ENCODE results near the gene SMC5. TPM values are rescaled to one million over a fixed set of nuclear protein-coding genes. Genes with fewer than 3 reads are reported as not detected.

The SMC5 gene
- polyA plus RNA-seq, 1 of the 3 experiments (the other 2 are of a cell fraction) = 5.3 TPM

DNA sequence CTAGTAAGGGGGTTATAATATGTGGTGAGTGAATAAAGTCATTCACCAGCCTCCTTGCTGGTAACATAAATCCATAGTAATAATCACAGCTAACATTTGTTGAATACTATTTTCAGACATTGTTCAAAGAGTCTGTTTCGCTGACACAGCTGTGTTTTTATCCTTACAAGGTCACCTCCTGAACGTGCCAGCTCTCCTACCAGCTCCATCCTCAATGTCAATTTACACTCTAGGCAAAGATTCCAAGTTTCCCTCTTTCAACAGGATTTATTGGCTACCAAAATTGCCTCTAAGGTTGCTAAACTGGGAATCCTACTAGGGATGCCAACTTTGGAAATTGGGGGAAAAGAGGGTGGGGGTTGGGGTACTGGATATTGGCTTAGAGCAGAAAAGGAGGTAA, 30.7 kb upstream of the SMC5 start (continued):
- no peak for TF ChIP-seq FOSL2 (IDR thresholded peaks at IDR 0.05; ENCODE audit: borderline replicate concordance, low read depth)
- no peak for TF ChIP-seq NRF1 (IDR thresholded peaks at IDR 0.05; ENCODE audit: low read depth, low read length)
- no peak for TF ChIP-seq TEAD4 (IDR thresholded peaks at IDR 0.05; ENCODE audit: borderline replicate concordance, insufficient read depth)

DNA sequence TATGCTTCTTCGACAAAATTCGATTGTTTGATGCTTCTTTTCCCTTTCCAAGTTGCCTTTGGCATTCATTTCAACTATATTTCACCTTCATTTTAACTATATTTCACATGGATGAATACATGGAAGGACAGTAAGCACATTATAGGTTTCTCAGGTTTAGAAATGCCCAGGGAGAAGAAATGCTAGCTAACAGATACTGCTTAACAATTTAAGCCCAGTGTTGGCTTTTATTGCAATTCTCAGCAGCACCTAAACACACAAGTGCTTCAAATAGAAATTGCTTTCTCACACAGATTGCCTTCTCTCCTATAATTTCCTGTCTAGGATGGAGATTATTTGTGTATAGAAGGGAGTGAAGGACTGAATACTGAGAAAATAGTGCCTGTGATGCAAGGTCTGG, 30.2 kb upstream of the SMC5 start:
- no peak overlapping the region for H2AFZ ChIP-seq (ENCODE audit: low read depth)
- TF ChIP-seq, protein P1, sequence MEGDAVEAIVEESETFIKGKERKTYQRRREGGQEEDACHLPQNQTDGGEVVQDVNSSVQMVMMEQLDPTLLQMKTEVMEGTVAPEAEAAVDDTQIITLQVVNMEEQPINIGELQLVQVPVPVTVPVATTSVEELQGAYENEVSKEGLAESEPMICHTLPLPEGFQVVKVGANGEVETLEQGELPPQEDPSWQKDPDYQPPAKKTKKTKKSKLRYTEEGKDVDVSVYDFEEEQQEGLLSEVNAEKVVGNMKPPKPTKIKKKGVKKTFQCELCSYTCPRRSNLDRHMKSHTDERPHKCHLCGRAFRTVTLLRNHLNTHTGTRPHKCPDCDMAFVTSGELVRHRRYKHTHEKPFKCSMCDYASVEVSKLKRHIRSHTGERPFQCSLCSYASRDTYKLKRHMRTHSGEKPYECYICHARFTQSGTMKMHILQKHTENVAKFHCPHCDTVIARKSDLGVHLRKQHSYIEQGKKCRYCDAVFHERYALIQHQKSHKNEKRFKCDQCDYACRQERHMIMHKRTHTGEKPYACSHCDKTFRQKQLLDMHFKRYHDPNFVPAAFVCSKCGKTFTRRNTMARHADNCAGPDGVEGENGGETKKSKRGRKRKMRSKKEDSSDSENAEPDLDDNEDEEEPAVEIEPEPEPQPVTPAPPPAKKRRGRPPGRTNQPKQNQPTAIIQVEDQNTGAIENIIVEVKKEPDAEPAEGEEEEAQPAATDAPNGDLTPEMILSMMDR (IDR thresholded peaks at IDR 0.05) = no peak
- TF ChIP-seq NRF1 (IDR thresholded peaks at IDR 0.05; ENCODE audit: low read depth, low read length) (no peak), FOXJ3 (CRISPR knock-in tag; IDR thresholded peaks at IDR 0.05) (no peak)

DNA sequence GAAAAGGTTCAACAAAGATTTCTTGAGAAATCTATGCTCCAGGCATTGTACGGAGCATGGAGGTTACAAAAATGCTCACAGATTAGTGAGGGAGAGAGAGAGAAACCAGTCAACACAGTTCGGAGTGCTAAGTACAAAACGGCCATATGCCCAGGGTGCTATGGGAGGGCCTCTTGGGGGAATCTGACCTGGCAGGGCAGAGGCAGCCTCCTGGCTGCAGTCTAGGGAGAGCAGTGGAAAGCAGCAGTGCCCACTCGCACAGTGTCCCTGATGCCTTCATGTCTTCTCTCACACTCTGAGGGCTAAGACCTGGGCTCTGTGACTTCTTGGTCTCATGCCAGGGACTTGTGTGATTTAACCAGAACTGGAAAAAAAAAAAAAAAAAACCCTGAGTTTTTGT, 29.8 kb upstream of the SMC5 start:
- ChIA-PET POLR2A (no interaction called here), CTCF (interaction anchor here (1.0 to 3.5 kb wide), 12 partner anchors 27 to 561 kb away, joined by 3 to 28 read pairs (median 6); no protein-coding TSS in a partner anchor)
- Histone ChIP-seq H3K4me1 (ENCODE audit: control insufficient read depth in 1 of 2, insufficient read depth in 2 of 2, low read depth in 1 of 2, low read length in 1 of 2) (no peaks in the 10 kb centered on the region), H3K4me3 (ENCODE audit: low read depth in 2 of 2, low read length in 1 of 2) (no peak overlapping the region), H3K79me2 (ENCODE audit: insufficient read depth) (no peaks in the 10 kb centered on the region), H3K9me2 (no peaks in the 10 kb centered on the region), H3K27me3 (ENCODE audit: insufficient read depth) (no peaks in the 10 kb centered on the region), H3K36me3 (replicated peaks in 1 of 2; ENCODE audit: control insufficient read depth in 1 of 2, insufficient read depth in 2 of 2, low read length in 1 of 2) (peaks cover 0 to 4% of the 10 kb centered on the region in 2 experiments), H2AFZ (ENCODE audit: low read depth) (no peak overlapping the region; the same call in 1 of the 2 replicates), H3K9me3 (no peaks in the 10 kb centered on the region), H3K9ac (peak overlapping the region; percentile 4; the same call in 1 of the 2 replicates), H3K27ac (ENCODE audit: low read depth in 2 of 2, low read length in 1 of 2) (no peak overlapping the region; a peak in 1 of 4 replicates), H3F3A (replicated peaks; ENCODE audit: insufficient read depth) (no peaks in the 10 kb centered on the region), H3K4me2 (no peak overlapping the region), H4K20me1 (ENCODE audit: insufficient read depth) (no peaks in the 10 kb centered on the region)
- 87% methylated on average over 4 of the region's 4 CpGs for WGBS (ENCODE audit: low lambda C conversion rate)
- no peak for DNase-seq
- TF ChIP-seq NRF1 (IDR thresholded peaks at IDR 0.05; ENCODE audit: low read depth, low read length) (no peak), RAD21 (IDR thresholded peaks at IDR 0.05; ENCODE audit: low read length) (no peak), SMC3 (IDR thresholded peaks at IDR 0.05; ENCODE audit: low read depth, low read length) (no peak), MXI1 (IDR thresholded peaks at IDR 0.05; ENCODE audit: low read depth, low read length) (no peak), EP300 (IDR thresholded peaks at IDR 0.05; ENCODE audit: borderline replicate concordance in 1 of 2, low read depth in 1 of 2, low read length in 1 of 2) (no peak), TAF1 (IDR thresholded peaks at IDR 0.05; ENCODE audit: borderline replicate concordance, low read depth, low read length) (no peak), ELF1 (IDR thresholded peaks at IDR 0.05) (no peak), JUND (IDR thresholded peaks at IDR 0.05) (no peak), NFIC (IDR thresholded peaks at IDR 0.05; ENCODE audit: borderline replicate concordance) (no peak)
- TF ChIP-seq, protein P2, sequence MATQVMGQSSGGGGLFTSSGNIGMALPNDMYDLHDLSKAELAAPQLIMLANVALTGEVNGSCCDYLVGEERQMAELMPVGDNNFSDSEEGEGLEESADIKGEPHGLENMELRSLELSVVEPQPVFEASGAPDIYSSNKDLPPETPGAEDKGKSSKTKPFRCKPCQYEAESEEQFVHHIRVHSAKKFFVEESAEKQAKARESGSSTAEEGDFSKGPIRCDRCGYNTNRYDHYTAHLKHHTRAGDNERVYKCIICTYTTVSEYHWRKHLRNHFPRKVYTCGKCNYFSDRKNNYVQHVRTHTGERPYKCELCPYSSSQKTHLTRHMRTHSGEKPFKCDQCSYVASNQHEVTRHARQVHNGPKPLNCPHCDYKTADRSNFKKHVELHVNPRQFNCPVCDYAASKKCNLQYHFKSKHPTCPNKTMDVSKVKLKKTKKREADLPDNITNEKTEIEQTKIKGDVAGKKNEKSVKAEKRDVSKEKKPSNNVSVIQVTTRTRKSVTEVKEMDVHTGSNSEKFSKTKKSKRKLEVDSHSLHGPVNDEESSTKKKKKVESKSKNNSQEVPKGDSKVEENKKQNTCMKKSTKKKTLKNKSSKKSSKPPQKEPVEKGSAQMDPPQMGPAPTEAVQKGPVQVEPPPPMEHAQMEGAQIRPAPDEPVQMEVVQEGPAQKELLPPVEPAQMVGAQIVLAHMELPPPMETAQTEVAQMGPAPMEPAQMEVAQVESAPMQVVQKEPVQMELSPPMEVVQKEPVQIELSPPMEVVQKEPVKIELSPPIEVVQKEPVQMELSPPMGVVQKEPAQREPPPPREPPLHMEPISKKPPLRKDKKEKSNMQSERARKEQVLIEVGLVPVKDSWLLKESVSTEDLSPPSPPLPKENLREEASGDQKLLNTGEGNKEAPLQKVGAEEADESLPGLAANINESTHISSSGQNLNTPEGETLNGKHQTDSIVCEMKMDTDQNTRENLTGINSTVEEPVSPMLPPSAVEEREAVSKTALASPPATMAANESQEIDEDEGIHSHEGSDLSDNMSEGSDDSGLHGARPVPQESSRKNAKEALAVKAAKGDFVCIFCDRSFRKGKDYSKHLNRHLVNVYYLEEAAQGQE (IDR thresholded peaks at IDR 0.05; ENCODE audit: low read depth, low read length) = no peak
- TF ChIP-seq, protein P3, sequence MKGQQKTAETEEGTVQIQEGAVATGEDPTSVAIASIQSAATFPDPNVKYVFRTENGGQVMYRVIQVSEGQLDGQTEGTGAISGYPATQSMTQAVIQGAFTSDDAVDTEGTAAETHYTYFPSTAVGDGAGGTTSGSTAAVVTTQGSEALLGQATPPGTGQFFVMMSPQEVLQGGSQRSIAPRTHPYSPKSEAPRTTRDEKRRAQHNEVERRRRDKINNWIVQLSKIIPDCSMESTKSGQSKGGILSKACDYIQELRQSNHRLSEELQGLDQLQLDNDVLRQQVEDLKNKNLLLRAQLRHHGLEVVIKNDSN (IDR thresholded peaks at IDR 0.05; ENCODE audit: borderline replicate concordance, low read depth) = no peak
- TF ChIP-seq, protein P4, sequence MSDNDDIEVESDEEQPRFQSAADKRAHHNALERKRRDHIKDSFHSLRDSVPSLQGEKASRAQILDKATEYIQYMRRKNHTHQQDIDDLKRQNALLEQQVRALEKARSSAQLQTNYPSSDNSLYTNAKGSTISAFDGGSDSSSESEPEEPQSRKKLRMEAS (IDR thresholded peaks at IDR 0.05; ENCODE audit: low read depth) = no peak
- TF ChIP-seq, protein P5, sequence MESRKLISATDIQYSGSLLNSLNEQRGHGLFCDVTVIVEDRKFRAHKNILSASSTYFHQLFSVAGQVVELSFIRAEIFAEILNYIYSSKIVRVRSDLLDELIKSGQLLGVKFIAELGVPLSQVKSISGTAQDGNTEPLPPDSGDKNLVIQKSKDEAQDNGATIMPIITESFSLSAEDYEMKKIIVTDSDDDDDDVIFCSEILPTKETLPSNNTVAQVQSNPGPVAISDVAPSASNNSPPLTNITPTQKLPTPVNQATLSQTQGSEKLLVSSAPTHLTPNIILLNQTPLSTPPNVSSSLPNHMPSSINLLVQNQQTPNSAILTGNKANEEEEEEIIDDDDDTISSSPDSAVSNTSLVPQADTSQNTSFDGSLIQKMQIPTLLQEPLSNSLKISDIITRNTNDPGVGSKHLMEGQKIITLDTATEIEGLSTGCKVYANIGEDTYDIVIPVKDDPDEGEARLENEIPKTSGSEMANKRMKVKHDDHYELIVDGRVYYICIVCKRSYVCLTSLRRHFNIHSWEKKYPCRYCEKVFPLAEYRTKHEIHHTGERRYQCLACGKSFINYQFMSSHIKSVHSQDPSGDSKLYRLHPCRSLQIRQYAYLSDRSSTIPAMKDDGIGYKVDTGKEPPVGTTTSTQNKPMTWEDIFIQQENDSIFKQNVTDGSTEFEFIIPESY (IDR thresholded peaks at IDR 0.05; ENCODE audit: borderline replicate concordance, low read depth) = no peak

More for the DNA sequence above, 30.2 kb upstream of the SMC5 start:
- Histone ChIP-seq H3K4me1 (ENCODE audit: control insufficient read depth in 1 of 2, insufficient read depth in 2 of 2, low read depth in 1 of 2, low read length in 1 of 2) (no peaks in the 10 kb centered on the region), H3K27me3 (ENCODE audit: insufficient read depth) (no peaks in the 10 kb centered on the region), H3K79me2 (ENCODE audit: insufficient read depth) (no peaks in the 10 kb centered on the region), H4K20me1 (ENCODE audit: insufficient read depth) (no peaks in the 10 kb centered on the region), H3K9ac (no peak overlapping the region), H3K27ac (ENCODE audit: low read depth in 2 of 2, low read length in 1 of 2) (no peak overlapping the region; a peak in 1 of 4 replicates), H3K9me2 (no peaks in the 10 kb centered on the region), H3K36me3 (replicated peaks in 1 of 2; ENCODE audit: control insufficient read depth in 1 of 2, insufficient read depth in 2 of 2, low read length in 1 of 2) (peaks cover 0 to 4% of the 10 kb centered on the region in 2 experiments), H3K9me3 (no peaks in the 10 kb centered on the region), H3K4me2 (no peak overlapping the region), H3K4me3 (ENCODE audit: low read depth in 2 of 2, low read length in 1 of 2) (no peak overlapping the region), H3F3A (replicated peaks; ENCODE audit: insufficient read depth) (no peaks in the 10 kb centered on the region)
- 81% methylated on average over 2 of the region's 2 CpGs for WGBS (ENCODE audit: low lambda C conversion rate)
- no peak for DNase-seq
- POLR2A ChIA-PET = no interaction called here
- CTCF ChIA-PET = interaction anchor here (1.7 to 3.5 kb wide), 4 partner anchors 10 to 374 kb away, joined by 5 to 28 read pairs (median 16); no protein-coding TSS in a partner anchor
